Activated CD4-positive, alpha-beta memory T cell treated with anti-CD3 and anti-CD28 coated beads for 36 hours (primary cell): ENCODE measurements around the gene FAM83E. TPM values are rescaled to one million over a fixed set of nuclear protein-coding genes. Genes with fewer than 3 reads are reported as not detected.
"Not testable (repeated sequence)": the region's sequence is repeated elsewhere in the genome, so short reads cannot be mapped to it uniquely, and the experiment has no call there.

ENCODE experiments used
- CTCF ChIA-PET: fragments of 350-600 bp; sonication (Branson Sonifier 250); formaldehyde crosslinking; loops from one replicate; lab custom pipeline; 2021; ENCODE audit warnings: antibody characterized with exemption, inconsistent platforms; lab: Charles Lee
- POLR2A ChIA-PET: fragments of 350-600 bp; sonication (Branson Sonifier 250); formaldehyde crosslinking; loops from one replicate; lab custom pipeline; 2021; ENCODE audit warnings: antibody characterized with exemption; lab: Charles Lee
- DNase-seq: peaks from one replicate; pipeline ENCODE4 v3.0.0-alpha.2; 2020
- H3K27ac Mint-ChIP-seq: one replicate; pipeline ENCODE4 v1.8.0; 2021; ENCODE audit warnings: mixed read lengths
- H3K27me3 Mint-ChIP-seq: one replicate; pipeline ENCODE4 v1.8.0; 2021; ENCODE audit warnings: mixed read lengths
- H3K36me3 Mint-ChIP-seq: one replicate; pipeline ENCODE4 v1.8.0; 2021; ENCODE audit warnings: mixed read lengths
- H3K4me1 Mint-ChIP-seq: one replicate; pipeline ENCODE4 v1.8.0; 2021; ENCODE audit warnings: low read depth, mixed read lengths
- H3K4me3 Mint-ChIP-seq: one replicate; pipeline ENCODE4 v1.8.0; 2021; ENCODE audit warnings: mild to moderate bottlenecking, mixed read lengths
- H3K9me3 Mint-ChIP-seq: one replicate; pipeline ENCODE4 v1.8.0; 2021; ENCODE audit warnings: mixed read lengths
- intact Hi-C: fragments of 100-400 bp; cut with micrococcal nuclease; formaldehyde crosslinking; loops from one replicate; pipeline ENCODE4 v1.15.1; 2023
- total RNA-seq, 2 experiments: library from RNA; stranded (reverse); gene quantifications; one replicate each; pipeline ENCODE4 v1.2.3, GENCODE V29; 2021

FAM83E gene
- total RNA-seq, 2 experiments from 2014 or later = 2.2 to 2.4 TPM

GRCh38 chr19:48588670-48589401 lies 26.0 kb downstream of the FAM83E start:
- CTCF ChIA-PET = interaction anchor here (0.6 to 8.8 kb wide), 23 partner anchors 8 to 274 kb away, joined by 3 to 164 read pairs (median 4); partner anchors contain the start of genes LMTK3, RPL18, SPACA4 and SPHK2
- peak; percentile 92 for DNase-seq
- H3K9me3 Mint-ChIP-seq = no peaks in the 10 kb centered on the region
- peak overlapping the region; percentile 63 for H3K27ac Mint-ChIP-seq
- no peaks in the 10 kb centered on the region for H3K36me3 Mint-ChIP-seq
- intact Hi-C loops = loop anchor here (1.0 to 10.0 kb wide), 2 partner anchors 30 to 264 kb away; partner anchors contain the start of genes EMP3, RPL18 and SPHK2
- POLR2A ChIA-PET = interaction anchor here (2.1 kb wide), 1 partner anchor 30 kb away, joined by 5 read pairs; the partner anchor contains the start of genes RPL18 and SPHK2
- no peaks in the 10 kb centered on the region for H3K27me3 Mint-ChIP-seq
- H3K4me3 Mint-ChIP-seq = peak overlapping the region; percentile 65
- H3K4me1 Mint-ChIP-seq = peaks cover 18% of the 10 kb centered on the region

GRCh38 chr19:48587387-48587786 lies 27.5 kb downstream of the FAM83E start:
- H3K4me1 Mint-ChIP-seq = peaks cover 16% of the 10 kb centered on the region
- DNase-seq = no peak
- no peaks in the 10 kb centered on the region for H3K36me3 Mint-ChIP-seq
- no peak overlapping the region for H3K4me3 Mint-ChIP-seq
- H3K27me3 Mint-ChIP-seq = no peaks in the 10 kb centered on the region
- H3K9me3 Mint-ChIP-seq = no peaks in the 10 kb centered on the region
- ChIA-PET POLR2A (interaction anchor here (0.6 kb wide), 1 partner anchor 13 kb away, joined by 4 read pairs; no protein-coding TSS in a partner anchor), CTCF (interaction anchor here (0.7 to 8.8 kb wide), 5 partner anchors 74 to 253 kb away, joined by 3 to 164 read pairs (median 16); partner anchors contain the start of genes KDELR1 and LMTK3)
- H3K27ac Mint-ChIP-seq = no peak overlapping the region
- intact Hi-C loops = loop anchor here (10.0 kb wide), 1 partner anchor 263 kb away; the partner anchor contains the start of gene EMP3

GRCh38 chr19:48582168-48582567 lies 32.7 kb downstream of the FAM83E start:
- ChIA-PET CTCF (interaction anchor here (2.7 to 8.8 kb wide), 2 partner anchors 8 to 93 kb away, joined by 22 to 164 read pairs; no protein-coding TSS in a partner anchor), POLR2A (no interaction called here)

GRCh38 chr19:48578891-48579290 lies 36.0 kb downstream of the FAM83E start:
- intact Hi-C loops = no loop called here
- Mint-ChIP-seq H3K27ac (no peak overlapping the region), H3K36me3 (no peaks in the 10 kb centered on the region), H3K4me3 (no peak overlapping the region), H3K9me3 (no peaks in the 10 kb centered on the region), H3K27me3 (no peaks in the 10 kb centered on the region), H3K4me1 (peaks cover under 1% of the 10 kb centered on the region)
- DNase-seq = no peak
- CTCF ChIA-PET = interaction anchor here (0.6 to 2.9 kb wide), 2 partner anchors 14 to 89 kb away, joined by 3 to 9 read pairs; no protein-coding TSS in a partner anchor
- POLR2A ChIA-PET = no interaction called here

More at GRCh38 chr19:48582168-48582567, 32.7 kb downstream of the FAM83E start:
- Mint-ChIP-seq H3K4me1 (peaks cover 7% of the 10 kb centered on the region), H3K4me3 (no peak overlapping the region), H3K27ac (no peak overlapping the region), H3K27me3 (no peaks in the 10 kb centered on the region), H3K9me3 (no peaks in the 10 kb centered on the region), H3K36me3 (no peaks in the 10 kb centered on the region)
- intact Hi-C loops = loop anchor here (10.0 kb wide), 1 partner anchor 257 kb away; the partner anchor contains the start of gene EMP3
- DNase-seq = no peak

GRCh38 chr19:48577908-48578307 lies 37.0 kb downstream of the FAM83E start:
- H3K4me3 Mint-ChIP-seq, H3K27me3 Mint-ChIP-seq, H3K36me3 Mint-ChIP-seq, H3K27ac Mint-ChIP-seq, DNase-seq, intact Hi-C loops, POLR2A ChIA-PET, H3K9me3 Mint-ChIP-seq, H3K4me1 Mint-ChIP-seq: not testable (repeated sequence)
- CTCF ChIA-PET = interaction anchor here (0.6 to 1.3 kb wide), 2 partner anchors 10 to 11 kb away, joined by 4 read pairs; no protein-coding TSS in a partner anchor

GRCh38 chr19:48575931-48576622 lies 38.8 kb downstream of the FAM83E start:
- ChIA-PET CTCF (interaction anchor here (1.1 kb wide), 1 partner anchor 262 kb away, joined by 3 read pairs; no protein-coding TSS in a partner anchor), POLR2A (interaction anchor here (0.6 kb wide), 1 partner anchor 8 kb away, joined by 3 read pairs; no protein-coding TSS in a partner anchor)
- Mint-ChIP-seq H3K36me3 (no peaks in the 10 kb centered on the region), H3K27me3 (no peaks in the 10 kb centered on the region), H3K4me1 (no peaks in the 10 kb centered on the region), H3K27ac (no peak overlapping the region), H3K4me3 (no peak overlapping the region), H3K9me3 (no peaks in the 10 kb centered on the region)
- intact Hi-C loops = no loop called here
- no peak for DNase-seq

- Mint-ChIP-seq H3K9me3 (no peaks in the 10 kb centered on the region), H3K27me3 (no peaks in the 10 kb centered on the region), H3K36me3 (no peaks in the 10 kb centered on the region), H3K4me3 (no peak overlapping the region), H3K4me1 (no peaks in the 10 kb centered on the region), H3K27ac (no peak overlapping the region)
- no peak for DNase-seq
- ChIA-PET POLR2A (no interaction called here), CTCF (interaction anchor here (3.3 kb wide), 1 partner anchor 11 kb away, joined by 22 read pairs; no protein-coding TSS in a partner anchor)
- intact Hi-C loops = no loop called here
These were observed 41.7 kb downstream of the FAM83E start for GRCh38 chr19:48573163-48573505.

GRCh38 chr19:48571378-48572162 lies 43.3 kb downstream of the FAM83E start:
- H3K27ac Mint-ChIP-seq = no peak overlapping the region
- H3K9me3 Mint-ChIP-seq = no peaks in the 10 kb centered on the region
- ChIA-PET CTCF (no interaction called here), POLR2A (no interaction called here)
- H3K4me3 Mint-ChIP-seq = no peak overlapping the region
- DNase-seq = no peak
- intact Hi-C loops = no loop called here
- no peaks in the 10 kb centered on the region for H3K27me3 Mint-ChIP-seq
- no peaks in the 10 kb centered on the region for H3K36me3 Mint-ChIP-seq
- no peaks in the 10 kb centered on the region for H3K4me1 Mint-ChIP-seq

- Mint-ChIP-seq H3K27ac (no peak overlapping the region), H3K4me1 (no peaks in the 10 kb centered on the region), H3K27me3 (no peaks in the 10 kb centered on the region), H3K36me3 (no peaks in the 10 kb centered on the region), H3K4me3 (no peak overlapping the region), H3K9me3 (no peaks in the 10 kb centered on the region)
- intact Hi-C loops = no loop called here
- ChIA-PET CTCF (no interaction called here), POLR2A (no interaction called here)
- no peak for DNase-seq
These were observed 45.1 kb downstream of the FAM83E start for GRCh38 chr19:48569814-48570213.

- Mint-ChIP-seq H3K36me3 (no peaks in the 10 kb centered on the region), H3K9me3 (no peaks in the 10 kb centered on the region), H3K4me3 (no peak overlapping the region), H3K27ac (no peak overlapping the region), H3K4me1 (no peaks in the 10 kb centered on the region), H3K27me3 (no peaks in the 10 kb centered on the region)
- ChIA-PET CTCF (interaction anchor here (1.3 kb wide), 1 partner anchor 16 kb away, joined by 4 read pairs; no protein-coding TSS in a partner anchor), POLR2A (interaction anchor here (0.6 kb wide), 1 partner anchor 8 kb away, joined by 3 read pairs; no protein-coding TSS in a partner anchor)
- DNase-seq = no peak
- intact Hi-C loops = no loop called here
These were observed 46.5 kb downstream of the FAM83E start for GRCh38 chr19:48568345-48568886.

GRCh38 chr19:48565090-48565489 lies 49.8 kb downstream of the FAM83E start:
- H3K27ac Mint-ChIP-seq = no peak overlapping the region
- ChIA-PET POLR2A (no interaction called here), CTCF (interaction anchor here (1.0 kb wide), 1 partner anchor 75 kb away, joined by 3 read pairs; no protein-coding TSS in a partner anchor)

More at GRCh38 chr19:48565090-48565489, 49.8 kb downstream of the FAM83E start:
- no peaks in the 10 kb centered on the region for H3K4me1 Mint-ChIP-seq
- DNase-seq = no peak
- peaks cover 2% of the 10 kb centered on the region for H3K27me3 Mint-ChIP-seq
- H3K36me3 Mint-ChIP-seq = no peaks in the 10 kb centered on the region
- intact Hi-C loops = no loop called here
- no peaks in the 10 kb centered on the region for H3K9me3 Mint-ChIP-seq
- H3K4me3 Mint-ChIP-seq = no peak overlapping the region
